Trophoblast cell (in vitro differentiated cells and primary cell): ENCODE data around the gene RBM12.

Source experiments
- DNase-seq, 2 donors: peaks; one replicate each; pipeline ENCODE4 v3.0.0-alpha.2; 2016
- H2AFZ ChIP-seq: 2 replicates; pipeline ENCODE4 v1.6.1; 2013; ENCODE audit warnings: low read length, moderate library complexity, mild to moderate bottlenecking; ENCODE audit not compliant: insufficient read depth, poor library complexity
- H2AK5ac ChIP-seq: 2 replicates; pipeline ENCODE4 v1.6.1; 2013; ENCODE audit warnings: mild to moderate bottlenecking, low read length
- H2BK120ac ChIP-seq: 2 replicates; pipeline ENCODE4 v1.6.1; 2013; ENCODE audit warnings: low read length, mild to moderate bottlenecking, moderate library complexity; ENCODE audit not compliant: insufficient read depth, poor library complexity
- H2BK12ac ChIP-seq: 2 replicates; pipeline ENCODE4 v1.6.1; 2013; ENCODE audit warnings: mild to moderate bottlenecking, low read length, moderate library complexity
- H2BK5ac ChIP-seq: 2 replicates; pipeline ENCODE4 v1.6.1; 2013; ENCODE audit warnings: low read length, low read depth, moderate library complexity, mild to moderate bottlenecking; ENCODE audit not compliant: poor library complexity
- H3K14ac ChIP-seq: 2 replicates; pipeline ENCODE4 v1.6.1; 2013; ENCODE audit warnings: mild to moderate bottlenecking, low read length
- H3K18ac ChIP-seq: 2 replicates; pipeline ENCODE4 v1.6.1; 2013; ENCODE audit warnings: mild to moderate bottlenecking, low read length
- H3K23ac ChIP-seq: 2 replicates; pipeline ENCODE4 v1.6.1; 2013; ENCODE audit warnings: low read length
- H3K27ac ChIP-seq: 2 replicates; pipeline ENCODE4 v1.5.1; 2013; ENCODE audit warnings: low read depth, mild to moderate bottlenecking, inconsistent platforms, low read length, moderate library complexity
- H3K27me3 ChIP-seq: 2 replicates; pipeline ENCODE4 v1.6.1; 2013; ENCODE audit warnings: inconsistent platforms, mild to moderate bottlenecking, low read length, moderate library complexity; ENCODE audit not compliant: insufficient read depth
- H3K36me3 ChIP-seq, 2 experiments: 1 replicate in 1 of 2; 2 replicates in 1 of 2; pipeline ENCODE4 v1.6.1; 2013; ENCODE audit warnings: low read length in 2 of 2, mild to moderate bottlenecking in 2 of 2, moderate library complexity in 1 of 2; ENCODE audit not compliant: insufficient read depth in 2 of 2, control insufficient read depth in 1 of 2
- H3K4ac ChIP-seq: 2 replicates; pipeline ENCODE4 v1.6.1; 2013; ENCODE audit warnings: low read depth, mild to moderate bottlenecking, low read length, moderate library complexity
- H3K4me1 ChIP-seq, 2 experiments: 1 replicate in 1 of 2; 2 replicates in 1 of 2; pipeline ENCODE4 v1.6.1; 2013; ENCODE audit warnings: low read length in 2 of 2, mild to moderate bottlenecking in 2 of 2, moderate library complexity in 1 of 2; ENCODE audit not compliant: insufficient read depth in 2 of 2, control insufficient read depth in 1 of 2
- H3K4me2 ChIP-seq: 2 replicates; pipeline ENCODE4 v1.6.1; 2013; ENCODE audit warnings: inconsistent platforms, mild to moderate bottlenecking, low read length, moderate library complexity
- H3K4me3 ChIP-seq: 2 replicates; pipeline ENCODE4 v1.5.1; 2013; ENCODE audit warnings: mild to moderate bottlenecking, low read depth, low read length, inconsistent platforms
- H3K79me1 ChIP-seq: one replicate; pipeline ENCODE4 v1.6.1; 2013; ENCODE audit warnings: low read length
- H3K79me2 ChIP-seq: 2 replicates; pipeline ENCODE4 v1.6.1; 2013; ENCODE audit warnings: low read length, mild to moderate bottlenecking; ENCODE audit not compliant: control insufficient read depth, insufficient read depth, poor library complexity
- H3K9ac ChIP-seq: 2 replicates; pipeline ENCODE4 v1.6.1; 2013; ENCODE audit warnings: mild to moderate bottlenecking, low read length
- H3K9me3 ChIP-seq: 2 replicates; pipeline ENCODE4 v1.6.1; 2013; ENCODE audit warnings: low read depth, mild to moderate bottlenecking, control low read depth, inconsistent platforms, low read length; ENCODE audit not compliant: insufficient read depth
- H4K12ac ChIP-seq: 2 replicates; pipeline ENCODE4 v1.6.1; 2013; ENCODE audit warnings: low read depth, mild to moderate bottlenecking, low read length, moderate library complexity
- H4K8ac ChIP-seq: 2 replicates; pipeline ENCODE4 v1.6.1; 2013; ENCODE audit warnings: low read depth, mild to moderate bottlenecking, low read length, moderate library complexity
- H4K91ac ChIP-seq: one replicate; pipeline ENCODE4 v1.6.1; 2013; ENCODE audit warnings: low read depth, mild to moderate bottlenecking, low read length, moderate library complexity
- WGBS: extraction: QIAGEN DNeasy Blood & Tissue Kit; methylation state at CpG from one replicate; pipeline ENCODE4 v1.1.7; 2013; ENCODE audit warnings: missing lambda C conversion rate; ENCODE audit not compliant: insufficient read length, insufficient coverage; ENCODE audit errors: extremely low coverage; 5-methylcytosine and 5-hydroxymethylcytosine counted together

The RBM12 gene

GRCh38 chr20:35602851-35603495 is 61.7 kb downstream of the RBM12 start:
- Histone ChIP-seq H4K91ac (no peak overlapping the region), H2BK120ac (no peak overlapping the region), H3K18ac (no peak overlapping the region), H3K9me3 (peaks cover 5% of the 10 kb centered on the region), H4K12ac (no peak overlapping the region), H3K27ac (no peak overlapping the region), H4K8ac (no peak overlapping the region), H3K4ac (no peak overlapping the region), H3K9ac (no peak overlapping the region), H3K4me3 (no peak overlapping the region), H3K4me1 (peaks cover 14 to 19% of the 10 kb centered on the region in 2 experiments), H3K79me1 (no peaks in the 10 kb centered on the region), H2AFZ (no peak overlapping the region), H2BK12ac (no peak overlapping the region), H3K4me2 (no peak overlapping the region), H3K36me3 (no peaks in the 10 kb centered on the region), H2AK5ac (no peak overlapping the region), H3K79me2 (no peaks in the 10 kb centered on the region), H3K27me3 (peaks cover 25% of the 10 kb centered on the region), H3K23ac (no peak overlapping the region), H3K14ac (no peak overlapping the region), H2BK5ac (no peak overlapping the region)
- no CpG with 5 or more reads among the region's 15 CpGs for WGBS
- DNase-seq = no peak

GRCh38 chr20:35601990-35602389 is 62.7 kb downstream of the RBM12 start:
- no CpG with 5 or more reads among the region's 30 CpGs for WGBS
- H3K4me1 ChIP-seq = peaks cover 11 to 12% of the 10 kb centered on the region in 2 experiments
- H2BK12ac ChIP-seq = no peak overlapping the region
- no peak for DNase-seq
- no peak overlapping the region for H4K12ac ChIP-seq
- no peak overlapping the region for H4K8ac ChIP-seq
- no peak overlapping the region for H2BK120ac ChIP-seq
- no peak overlapping the region for H3K4me3 ChIP-seq
- H3K4me2 ChIP-seq = peak overlapping the region; percentile 75
- H2BK5ac ChIP-seq = no peak overlapping the region
- peak overlapping the region; percentile 66 for H2AFZ ChIP-seq
- peaks cover 5% of the 10 kb centered on the region for H3K9me3 ChIP-seq
- no peaks in the 10 kb centered on the region for H3K79me1 ChIP-seq
- no peak overlapping the region for H3K4ac ChIP-seq
- H3K27ac ChIP-seq = no peak overlapping the region
- H3K9ac ChIP-seq = no peak overlapping the region
- H3K18ac ChIP-seq = no peak overlapping the region
- H3K23ac ChIP-seq = no peak overlapping the region
- H4K91ac ChIP-seq = no peak overlapping the region
- no peak overlapping the region for H3K14ac ChIP-seq
- peaks cover 25% of the 10 kb centered on the region for H3K27me3 ChIP-seq
- no peaks in the 10 kb centered on the region for H3K36me3 ChIP-seq
- no peaks in the 10 kb centered on the region for H3K79me2 ChIP-seq
- H2AK5ac ChIP-seq = no peak overlapping the region

GRCh38 chr20:35600993-35601973 is 63.4 kb downstream of the RBM12 start:
- peak; percentile 67 to 68 for DNase-seq
- Histone ChIP-seq H3K4me3 (peak overlapping the region; percentile 49), H3K9me3 (peaks cover 5% of the 10 kb centered on the region), H3K4me2 (peak overlapping the region; percentile 75), H3K4me1 (peaks cover 9 to 11% of the 10 kb centered on the region in 2 experiments), H3K18ac (no peak overlapping the region), H4K8ac (no peak overlapping the region), H3K36me3 (no peaks in the 10 kb centered on the region), H2AK5ac (no peak overlapping the region), H4K91ac (no peak overlapping the region), H2BK12ac (no peak overlapping the region), H3K14ac (no peak overlapping the region), H3K79me2 (no peaks in the 10 kb centered on the region), H3K27ac (no peak overlapping the region), H3K23ac (no peak overlapping the region), H3K79me1 (no peaks in the 10 kb centered on the region), H2BK120ac (no peak overlapping the region), H2BK5ac (no peak overlapping the region), H2AFZ (peak overlapping the region; percentile 66), H3K4ac (no peak overlapping the region), H3K27me3 (peaks cover 25% of the 10 kb centered on the region), H3K9ac (no peak overlapping the region), H4K12ac (no peak overlapping the region)
- no CpG with 5 or more reads among the region's 103 CpGs for WGBS

- Histone ChIP-seq H3K23ac (no peak overlapping the region), H3K27ac (no peak overlapping the region), H2AK5ac (no peak overlapping the region), H2BK12ac (no peak overlapping the region), H2BK5ac (no peak overlapping the region), H3K36me3 (no peaks in the 10 kb centered on the region), H3K14ac (no peak overlapping the region), H3K18ac (no peak overlapping the region), H3K9me3 (peaks cover 5% of the 10 kb centered on the region), H3K9ac (no peak overlapping the region), H3K4me1 (peaks cover 9 to 11% of the 10 kb centered on the region in 2 experiments), H3K79me1 (no peaks in the 10 kb centered on the region), H2BK120ac (no peak overlapping the region), H4K91ac (no peak overlapping the region), H3K4me2 (peak overlapping the region; percentile 75), H3K79me2 (no peaks in the 10 kb centered on the region), H3K4ac (no peak overlapping the region), H2AFZ (no peak overlapping the region), H3K4me3 (peak overlapping the region; percentile 49), H4K12ac (no peak overlapping the region), H4K8ac (no peak overlapping the region), H3K27me3 (peaks cover 25% of the 10 kb centered on the region)
- WGBS = no CpG with 5 or more reads among the region's 34 CpGs
- no peak for DNase-seq
Observed at GRCh38 chr20:35600176-35600992, 64.3 kb downstream of the RBM12 start.
